Lung (tissue), 12 donors: ENCODE data around the gene PRSS12. TPM values are rescaled to one million over a fixed set of nuclear protein-coding genes. Genes with fewer than 3 reads are reported as not detected.
A peak's percentile ranks its signal among the peaks of the same experiment; 100 is the strongest.
"Not testable (repeated sequence)": the region's sequence is repeated elsewhere in the genome, so short reads cannot be mapped to it uniquely, and the experiment has no call there.

Experiments used
- ATAC-seq: fragments of 200-7000 bp; cut with Tn5 transposase; one replicate; pipeline ENCODE4 v1.9.1; 2020; ENCODE audit warnings: moderate number of reproducible peaks; ENCODE audit not compliant: insufficient read depth, low FRiP score
- DNase-seq, 3 donors: peaks; one replicate each; pipeline ENCODE4 v3.0.0-alpha.2; 2013 to 2017
- H3K27ac ChIP-seq, 2 donors: one replicate each; pipeline ENCODE4 v1.5.1; 2013; ENCODE audit warnings: mild to moderate bottlenecking in 2 of 2, moderate library complexity in 2 of 2, control low read depth in 1 of 2, inconsistent platforms in 1 of 2, low read depth in 1 of 2, low read length in 1 of 2
- H3K27me3 ChIP-seq, 3 donors: one replicate each; pipeline ENCODE4 v1.5.1; 2013; ENCODE audit warnings: low read length in 2 of 3; ENCODE audit not compliant: control insufficient read depth in 3 of 3, insufficient read depth in 3 of 3
- H3K36me3 ChIP-seq, 4 donors: one replicate each; pipeline ENCODE4 v1.5.1; 2013; ENCODE audit warnings: low read length in 4 of 4, mild to moderate bottlenecking in 1 of 4, moderate library complexity in 1 of 4; ENCODE audit not compliant: control insufficient read depth in 4 of 4, insufficient read depth in 4 of 4
- H3K4me1 ChIP-seq, 5 donors: one replicate each; pipeline ENCODE4 v1.5.1; 2013; ENCODE audit warnings: low read length in 5 of 5, mild to moderate bottlenecking in 2 of 5, moderate library complexity in 1 of 5; ENCODE audit not compliant: control insufficient read depth in 5 of 5, insufficient read depth in 5 of 5
- H3K4me3 ChIP-seq: one replicate; pipeline ENCODE4 v1.5.1; 2013; ENCODE audit warnings: mild to moderate bottlenecking, control low read depth, moderate library complexity
- H3K9ac ChIP-seq, 2 donors: one replicate each; pipeline ENCODE4 v1.5.1; 2013; ENCODE audit warnings: low read length in 2 of 2, control low read depth in 1 of 2; ENCODE audit not compliant: insufficient read depth in 1 of 2
- H3K9me3 ChIP-seq, 4 donors: one replicate each; pipeline ENCODE4 v1.5.1; 2013; ENCODE audit warnings: low read length in 3 of 4, mild to moderate bottlenecking in 1 of 4, moderate library complexity in 1 of 4; ENCODE audit not compliant: control insufficient read depth in 4 of 4, insufficient read depth in 3 of 4
- WGBS, 2 donors: extraction: QIAGEN DNeasy Blood & Tissue Kit; methylation state at CpG; one replicate each; pipeline ENCODE4 v1.1.7; 2013; 5-methylcytosine and 5-hydroxymethylcytosine counted together
- polyA plus RNA-seq, 2 donors: library from polyadenylated mRNA; stranded (reverse); fragments of 200-250 nt; gene quantifications; one replicate each; pipeline ENCODE4 v1.2.1, GENCODE V29; 2013
- total RNA-seq, 2 donors: library from RNA; depleted of rRNA in 1 of 2; stranded (reverse); fragments of >200 nt in 1 of 2; gene quantifications; one replicate each; pipeline ENCODE4 v1.2.1, GENCODE V29; 2014 to 2021
- TF ChIP-seq, protein P1 (sequence below): IDR thresholded peaks from 2 replicates; pipeline ENCODE4 v1.5.1; 2012; ENCODE audit warnings: mild to moderate bottlenecking; ENCODE audit errors: control extremely low read depth, extremely low read depth
- donor health status: control.
- donor health status: control.
- donor health status: Bipolar disorder and iron deficiency.
- donor health status: healthy.
- donor health status: DM: yes; HTN: yes; CAD: no.

The PRSS12 gene
- total and polyA plus RNA-seq, 4 donors: 2.9 to 55.0 (median 8.2) TPM

DNA sequence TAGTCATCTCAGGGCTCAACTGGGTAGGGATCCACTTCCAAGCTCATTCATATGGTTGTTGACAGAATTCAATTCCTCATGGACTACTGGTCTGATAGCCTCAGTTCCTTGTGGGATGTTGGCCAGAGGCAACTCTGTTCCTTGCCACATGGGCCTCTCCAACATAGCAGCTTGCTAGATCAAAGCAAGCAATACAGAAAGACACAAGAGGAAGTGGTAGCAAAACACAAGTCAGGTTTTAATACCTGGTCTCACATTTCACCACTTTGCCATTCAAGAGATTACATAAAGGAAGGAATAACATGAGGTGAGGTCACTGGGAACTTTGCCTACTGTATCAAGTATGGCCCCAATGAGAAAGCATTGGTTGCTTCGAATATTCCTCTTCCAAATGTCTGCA is 79.2 kb downstream of the PRSS12 start:
- 79 to 86% methylated on average over 1 of the region's 1 CpG for WGBS, 2 donors
- Histone ChIP-seq H3K27ac (no peak overlapping the region), H3K4me3 (no peak overlapping the region), H3K36me3 (peaks cover 0 to 1% (median 0%) of the 10 kb centered on the region in 4 donors), H3K9me3 (no peaks in the 10 kb centered on the region), H3K4me1 (no peaks in the 10 kb centered on the region), H3K27me3 (peaks cover 0 to 7% (median 0%) of the 10 kb centered on the region in 3 donors), H3K9ac (no peak overlapping the region)
- ATAC-seq (no peak), DNase-seq (no peak)
- TF ChIP-seq, protein P1, sequence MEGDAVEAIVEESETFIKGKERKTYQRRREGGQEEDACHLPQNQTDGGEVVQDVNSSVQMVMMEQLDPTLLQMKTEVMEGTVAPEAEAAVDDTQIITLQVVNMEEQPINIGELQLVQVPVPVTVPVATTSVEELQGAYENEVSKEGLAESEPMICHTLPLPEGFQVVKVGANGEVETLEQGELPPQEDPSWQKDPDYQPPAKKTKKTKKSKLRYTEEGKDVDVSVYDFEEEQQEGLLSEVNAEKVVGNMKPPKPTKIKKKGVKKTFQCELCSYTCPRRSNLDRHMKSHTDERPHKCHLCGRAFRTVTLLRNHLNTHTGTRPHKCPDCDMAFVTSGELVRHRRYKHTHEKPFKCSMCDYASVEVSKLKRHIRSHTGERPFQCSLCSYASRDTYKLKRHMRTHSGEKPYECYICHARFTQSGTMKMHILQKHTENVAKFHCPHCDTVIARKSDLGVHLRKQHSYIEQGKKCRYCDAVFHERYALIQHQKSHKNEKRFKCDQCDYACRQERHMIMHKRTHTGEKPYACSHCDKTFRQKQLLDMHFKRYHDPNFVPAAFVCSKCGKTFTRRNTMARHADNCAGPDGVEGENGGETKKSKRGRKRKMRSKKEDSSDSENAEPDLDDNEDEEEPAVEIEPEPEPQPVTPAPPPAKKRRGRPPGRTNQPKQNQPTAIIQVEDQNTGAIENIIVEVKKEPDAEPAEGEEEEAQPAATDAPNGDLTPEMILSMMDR: no peak

DNA sequence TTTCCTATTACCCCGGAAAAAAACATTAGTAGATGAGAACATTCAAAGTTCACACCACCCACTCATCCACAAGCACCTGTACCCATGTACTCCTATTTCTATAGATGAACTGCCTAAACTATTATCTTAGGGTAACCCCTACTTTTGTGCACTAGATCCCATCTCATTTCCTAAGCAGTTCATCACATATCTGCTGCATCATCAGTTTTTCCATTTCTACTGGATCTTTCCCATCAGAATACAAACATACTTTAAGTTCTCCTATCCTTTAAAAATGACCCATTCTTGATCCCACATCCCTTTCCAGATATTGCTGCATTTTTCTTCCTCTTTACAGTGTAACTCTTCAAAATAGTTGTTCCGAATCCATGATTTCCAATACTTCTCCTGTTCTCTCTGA is 81.0 kb downstream of the PRSS12 start:
- H3K27me3 ChIP-seq: peaks cover 0 to 7% (median 0%) of the 10 kb centered on the region in 3 donors
- no peak for DNase-seq
- TF ChIP-seq, protein P1: no peak
- 93 to 95% methylated on average over 2 of the region's 2 CpGs for WGBS, 2 donors
- no peak for ATAC-seq
- no peak overlapping the region for H3K27ac ChIP-seq
- H3K36me3 ChIP-seq: no peaks in the 10 kb centered on the region
- H3K4me3 ChIP-seq: no peak overlapping the region
- no peak overlapping the region for H3K9ac ChIP-seq
- no peaks in the 10 kb centered on the region for H3K4me1 ChIP-seq
- no peaks in the 10 kb centered on the region for H3K9me3 ChIP-seq

DNA sequence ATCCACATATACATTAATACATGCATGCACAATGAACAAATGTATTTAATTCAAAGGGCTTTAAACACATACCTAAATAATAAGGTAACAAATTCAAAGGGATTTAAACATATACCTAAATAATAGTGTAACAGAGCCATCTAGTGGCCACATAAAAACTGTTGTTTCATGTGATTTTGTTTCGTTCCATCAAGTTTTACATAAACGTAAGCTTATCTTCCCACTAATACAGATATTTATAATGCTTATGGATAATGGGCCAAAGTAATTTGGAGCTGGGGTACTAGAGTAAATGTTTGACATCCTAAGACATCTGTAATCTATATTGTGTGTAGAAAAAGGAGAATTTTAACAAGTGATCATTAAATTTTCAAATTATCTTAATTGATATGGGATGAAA is 82.3 kb downstream of the PRSS12 start:
- H3K9ac ChIP-seq: no peak overlapping the region
- no peak for ATAC-seq
- no peak overlapping the region for H3K27ac ChIP-seq
- TF ChIP-seq, protein P1: peak; percentile 42
- WGBS, 2 donors: 3 to 5% methylated on average over 2 of the region's 2 CpGs
- peak in 2 of 3 donors; percentile 62 to 79 for DNase-seq
- no peaks in the 10 kb centered on the region for H3K4me1 ChIP-seq
- H3K27me3 ChIP-seq: peaks cover 0 to 7% (median 0%) of the 10 kb centered on the region in 3 donors
- H3K4me3 ChIP-seq: no peak overlapping the region
- no peaks in the 10 kb centered on the region for H3K36me3 ChIP-seq
- H3K9me3 ChIP-seq: no peaks in the 10 kb centered on the region

DNA sequence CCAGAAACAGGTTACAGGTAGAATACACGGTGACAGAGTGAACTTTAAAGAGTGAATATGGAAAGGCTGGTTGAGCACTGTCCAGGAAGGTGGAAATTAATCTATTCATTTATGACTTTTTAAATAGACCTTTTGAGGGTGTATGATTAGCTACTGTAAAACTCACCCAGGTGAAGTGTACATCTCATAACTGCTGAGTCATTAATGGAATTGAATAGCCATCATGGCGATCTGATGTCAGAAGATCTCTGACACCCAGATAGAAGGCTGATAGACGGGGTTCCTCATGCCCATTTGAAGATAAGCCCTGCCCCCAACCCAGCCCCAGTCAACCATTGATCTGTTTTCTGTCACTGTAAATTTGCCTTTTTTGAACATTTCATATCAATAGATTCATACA is 84.0 kb downstream of the PRSS12 start:
- peaks cover 0 to 2% (median 0%) of the 10 kb centered on the region in 5 donors for H3K4me1 ChIP-seq
- WGBS, 2 donors: 76 to 79% methylated on average over 3 of the region's 3 CpGs
- H3K4me3 ChIP-seq: no peak overlapping the region
- H3K9ac ChIP-seq: no peak overlapping the region
- H3K27me3 ChIP-seq: peaks cover 0 to 7% (median 0%) of the 10 kb centered on the region in 3 donors
- DNase-seq (no peak), ATAC-seq (no peak)
- TF ChIP-seq, protein P1: no peak
- no peaks in the 10 kb centered on the region for H3K36me3 ChIP-seq
- no peak overlapping the region for H3K27ac ChIP-seq
- H3K9me3 ChIP-seq: no peaks in the 10 kb centered on the region

DNA sequence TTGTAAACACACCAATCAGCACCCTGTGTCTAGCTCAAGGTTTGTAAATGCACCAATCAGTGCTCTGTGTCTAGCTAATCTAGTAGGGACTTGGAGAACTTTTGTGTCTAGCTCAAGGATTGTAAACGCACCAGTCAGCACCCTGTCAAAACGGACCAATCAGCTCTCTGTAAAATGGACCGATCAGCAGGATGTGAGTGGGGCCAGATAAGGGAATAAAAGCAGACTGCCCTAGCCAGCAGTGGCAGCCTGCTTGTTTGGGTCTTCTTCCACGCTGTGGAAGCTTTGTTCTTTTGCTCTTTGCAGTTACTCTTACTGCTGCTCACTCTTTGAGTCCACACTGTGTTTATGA is 86.7 kb downstream of the PRSS12 start:
- not testable (repeated sequence) for H3K4me3 ChIP-seq, H3K9ac ChIP-seq, H3K27me3 ChIP-seq, H3K36me3 ChIP-seq, H3K4me1 ChIP-seq, ATAC-seq, H3K9me3 ChIP-seq, H3K27ac ChIP-seq, DNase-seq
- WGBS, 2 donors: 86 to 89% methylated on average over 4 of the region's 4 CpGs
